CD4-positive, alpha-beta T cell treated with Interleukin-17A for 4 hours (primary cell): ENCODE data around the gene TMEM132D.
"Not testable (repeated sequence)": the region's sequence is repeated elsewhere in the genome, so short reads cannot be mapped to it uniquely, and the experiment has no call there.

Experiments
- DNase-seq: peaks from one replicate; pipeline ENCODE4 v3.0.0-alpha.2; 2020; ENCODE audit warnings: mixed read lengths

TMEM132D gene

GRCh38 chr12:129570796-129571400, 332.9 kb downstream of the TMEM132D start:
- DNase-seq: no peak

DNA sequence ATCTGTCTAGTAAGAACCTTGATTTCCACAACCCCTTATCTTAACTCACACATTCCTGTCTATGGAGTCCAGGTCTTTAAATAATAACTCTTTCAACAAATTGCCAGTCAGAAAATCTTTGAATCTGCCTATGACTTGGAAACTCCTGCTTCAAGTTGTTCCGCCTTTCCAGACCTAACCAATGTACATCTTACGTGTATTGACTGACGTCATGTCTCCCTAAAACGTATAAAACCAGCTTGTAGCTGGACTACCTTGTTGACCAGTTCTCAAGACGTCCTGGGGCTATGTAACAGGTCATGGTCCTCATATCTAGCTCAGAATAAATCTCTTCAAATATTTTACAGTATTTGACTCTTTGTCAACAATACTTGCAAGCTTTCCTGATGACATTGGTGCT, 337.0 kb downstream of the TMEM132D start:
- no peak for DNase-seq

- DNase-seq: no peak
Measured at GRCh38 chr12:129564768-129565167, 339.1 kb downstream of the TMEM132D start.

DNA sequence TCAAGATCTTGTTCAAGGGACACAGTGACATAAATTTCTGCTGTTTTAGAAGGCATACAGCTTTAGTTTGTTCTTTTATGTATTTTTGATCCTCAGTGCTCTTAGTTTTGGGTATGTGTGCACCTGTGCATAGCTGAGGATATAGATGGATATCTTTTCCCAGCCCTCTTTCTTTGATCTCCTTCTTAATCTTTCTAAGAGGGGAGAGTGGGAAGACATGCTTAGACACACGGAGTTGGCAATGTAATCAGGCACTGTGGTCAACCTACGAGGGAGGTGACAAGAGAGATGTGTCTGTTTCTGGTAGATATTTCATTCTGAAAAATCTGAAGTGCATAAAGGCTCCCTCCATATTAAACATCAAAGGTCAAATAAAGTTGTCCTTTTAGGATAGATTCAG, 340.6 kb downstream of the TMEM132D start:
- DNase-seq: no peak

GRCh38 chr12:129561304-129561703, 342.5 kb downstream of the TMEM132D start:
- DNase-seq: no peak

DNA sequence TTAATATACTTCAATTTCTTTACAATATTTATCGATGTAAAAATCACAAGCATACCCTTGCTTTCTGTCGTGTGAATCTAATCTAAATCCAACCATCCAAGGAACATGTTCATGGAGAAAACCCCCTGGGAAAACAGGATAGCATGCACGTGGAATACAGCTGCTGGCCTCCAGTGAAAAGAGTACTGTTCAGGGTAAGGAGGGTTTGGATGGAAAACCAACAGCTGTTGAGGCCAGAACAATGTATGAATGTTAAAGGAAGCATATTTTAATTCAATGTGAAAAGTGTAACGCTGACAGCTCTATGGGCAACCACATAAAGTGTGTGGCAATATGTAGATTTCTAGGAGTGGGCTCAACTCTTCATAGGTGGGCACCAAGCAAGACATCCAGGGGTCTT, 344.0 kb downstream of the TMEM132D start:
- no peak for DNase-seq

DNA sequence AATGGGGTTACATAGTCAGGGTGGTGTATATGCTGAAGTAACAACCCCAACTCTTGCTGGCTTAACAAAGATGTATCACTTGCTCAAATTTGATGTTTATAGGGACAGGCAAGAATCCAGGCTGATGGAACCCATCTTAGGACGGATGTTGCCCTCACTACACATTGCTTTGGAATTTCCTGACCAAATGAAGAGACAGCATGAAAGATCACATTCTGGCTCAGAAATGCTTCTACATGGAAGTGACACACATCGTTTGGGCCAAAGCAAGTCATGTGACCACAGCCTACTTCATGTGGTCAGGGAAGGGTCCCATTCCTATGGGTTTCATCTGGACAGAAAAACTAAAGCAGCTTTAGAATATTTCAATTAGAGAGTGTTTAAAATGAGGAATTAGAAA, 345.8 kb downstream of the TMEM132D start:
- no peak for DNase-seq

DNA sequence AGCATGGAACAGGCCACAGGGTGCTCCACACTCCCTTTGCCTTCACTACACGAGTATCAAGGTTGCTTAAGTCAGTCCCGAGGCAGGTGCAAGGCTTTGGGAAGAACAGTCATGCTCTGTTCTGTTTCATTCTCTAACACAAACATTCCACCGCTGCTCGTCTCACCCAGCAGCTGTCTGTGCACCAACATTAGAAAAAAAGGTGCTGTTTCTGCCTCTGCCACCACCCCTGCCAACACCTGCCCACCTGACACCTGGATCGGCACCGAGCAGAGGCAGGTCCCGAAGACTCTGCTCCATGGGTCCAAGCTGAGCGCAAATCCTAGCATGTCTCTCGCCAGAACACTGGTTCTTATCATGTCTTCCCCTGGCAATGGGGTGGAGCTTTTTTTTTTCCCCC, 347.7 kb downstream of the TMEM132D start:
- no peak for DNase-seq

DNA sequence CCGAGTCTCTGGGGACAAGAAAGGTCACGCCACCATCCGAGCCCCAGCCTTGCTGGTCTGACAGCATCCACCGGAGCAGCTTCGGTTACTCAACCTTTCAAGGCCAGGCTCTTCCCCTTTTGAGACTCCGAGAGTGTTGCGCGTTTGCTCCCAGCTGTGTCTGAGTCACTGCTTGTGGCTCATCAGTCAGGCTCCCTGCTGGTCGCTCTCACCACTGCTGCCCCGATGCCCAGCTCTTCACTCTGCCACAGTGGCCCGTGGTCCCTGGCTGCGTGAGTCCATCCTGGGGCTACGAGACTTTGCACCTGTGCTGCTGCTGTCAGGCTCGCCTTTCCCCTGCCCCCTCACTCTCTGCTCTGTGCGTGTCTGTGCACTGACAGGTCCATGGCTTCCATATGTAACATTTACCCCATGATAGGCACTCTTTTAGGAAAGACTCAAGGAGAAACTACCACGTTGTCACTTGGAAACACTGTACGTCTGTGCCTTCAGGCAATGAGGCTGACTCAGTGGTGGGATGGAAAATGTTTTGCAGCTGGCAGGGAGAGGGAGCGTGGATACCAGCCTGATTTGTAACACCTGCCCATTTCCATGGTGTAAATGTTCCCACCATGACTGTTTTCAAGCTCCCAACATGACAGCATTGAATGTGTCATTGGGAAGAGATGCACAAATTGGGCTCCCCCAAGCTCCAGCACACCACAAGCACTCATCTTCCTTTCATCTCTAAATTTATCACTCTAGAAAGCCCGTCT, 350.7 kb downstream of the TMEM132D start:
- DNase-seq: no peak

- DNase-seq: no peak
Measured at GRCh38 chr12:129551441-129551840, 352.4 kb downstream of the TMEM132D start.

- DNase-seq: no peak
Measured at GRCh38 chr12:129550353-129550752, 353.5 kb downstream of the TMEM132D start.

DNA sequence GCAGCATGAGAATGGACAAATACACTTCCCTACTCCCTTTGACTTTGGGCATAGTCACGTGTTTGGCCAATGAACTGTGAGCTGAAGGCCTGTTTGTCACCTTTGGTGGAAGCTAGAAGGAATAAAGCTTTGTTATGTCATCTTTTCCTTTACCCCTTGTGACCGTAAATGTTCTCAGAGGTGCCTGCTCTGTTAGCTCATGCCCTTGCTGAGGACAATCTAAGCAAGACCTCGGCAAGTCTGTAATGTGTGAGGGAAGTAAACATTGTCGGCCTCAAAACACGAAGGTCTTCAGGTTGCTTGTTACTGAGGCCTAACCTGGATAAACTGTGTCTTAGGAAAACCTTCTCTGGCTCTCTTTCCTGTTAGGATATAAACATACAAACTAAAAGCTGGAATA, 354.2 kb downstream of the TMEM132D start:
- no peak for DNase-seq

- not testable (repeated sequence) for DNase-seq
Measured at GRCh38 chr12:129549020-129549419, 354.8 kb downstream of the TMEM132D start.

DNA sequence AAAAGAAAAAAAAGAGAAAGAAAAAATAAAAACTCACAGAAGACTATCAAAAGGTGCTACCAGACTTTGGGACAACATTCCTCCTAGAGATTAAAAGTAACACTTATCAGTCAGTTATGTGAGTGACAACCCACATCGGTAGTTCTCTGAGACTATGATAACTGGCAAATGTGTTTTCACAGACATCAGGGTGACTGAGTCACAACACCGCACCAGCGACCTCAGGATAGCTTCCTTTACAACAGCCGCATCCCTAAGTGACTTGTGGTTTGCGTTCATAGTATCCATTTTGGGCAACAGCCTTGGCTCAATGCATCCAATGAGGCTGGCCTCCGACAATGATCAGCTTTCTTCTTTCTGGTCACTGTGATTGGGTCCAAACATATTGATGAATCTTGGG, 359.1 kb downstream of the TMEM132D start:
- DNase-seq: no peak

GRCh38 chr12:129540954-129541353, 362.9 kb downstream of the TMEM132D start:
- no peak for DNase-seq

DNA sequence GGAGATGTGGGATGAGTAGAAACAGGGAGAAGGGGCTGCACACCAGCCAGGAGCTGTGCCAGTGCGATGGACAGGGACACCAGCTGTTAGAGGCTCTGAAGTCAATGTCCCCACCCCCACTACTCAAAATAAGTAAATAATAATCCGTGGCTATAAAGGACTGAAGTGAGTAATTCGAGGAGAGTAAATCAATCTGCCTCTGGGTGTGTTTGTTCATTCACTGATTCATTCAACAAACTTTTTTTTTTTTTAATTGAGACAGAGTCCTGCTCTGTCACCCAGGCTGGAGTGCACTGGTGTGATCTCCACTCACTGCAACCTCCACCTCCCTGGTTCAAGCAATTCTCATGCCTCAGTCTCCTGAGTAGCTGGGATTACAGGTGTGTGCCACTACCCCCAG, 363.6 kb downstream of the TMEM132D start:
- DNase-seq: no peak

DNA sequence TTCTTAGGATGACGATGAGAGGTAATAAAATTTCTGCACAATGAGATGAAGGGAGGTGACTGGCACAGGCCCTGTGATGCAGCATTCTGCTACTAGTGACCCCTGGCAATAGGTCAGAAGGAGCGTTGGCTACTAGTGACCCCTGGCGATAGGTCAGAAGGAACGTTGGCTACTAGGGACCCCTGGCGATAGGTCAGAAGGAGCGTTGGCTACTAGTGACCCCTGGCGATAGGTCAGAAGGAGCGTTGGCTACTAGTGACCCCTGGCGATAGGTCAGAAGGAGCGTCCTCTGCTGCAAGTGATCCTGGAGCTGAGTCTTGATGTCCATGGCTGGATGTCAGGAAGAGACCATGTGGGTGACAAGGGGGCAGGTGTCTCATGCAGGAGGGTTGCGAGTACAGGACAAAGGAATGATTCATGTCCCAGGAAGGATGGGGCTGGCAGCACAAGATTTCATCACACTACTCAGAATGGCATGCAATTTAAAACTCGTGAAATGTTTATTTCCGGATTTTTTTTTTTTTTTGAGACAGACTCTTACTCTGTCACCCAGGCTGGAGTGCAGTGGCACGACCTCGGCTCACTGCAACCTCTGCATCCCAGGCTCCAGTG, 365.0 kb downstream of the TMEM132D start:
- DNase-seq: not testable (repeated sequence)

DNA sequence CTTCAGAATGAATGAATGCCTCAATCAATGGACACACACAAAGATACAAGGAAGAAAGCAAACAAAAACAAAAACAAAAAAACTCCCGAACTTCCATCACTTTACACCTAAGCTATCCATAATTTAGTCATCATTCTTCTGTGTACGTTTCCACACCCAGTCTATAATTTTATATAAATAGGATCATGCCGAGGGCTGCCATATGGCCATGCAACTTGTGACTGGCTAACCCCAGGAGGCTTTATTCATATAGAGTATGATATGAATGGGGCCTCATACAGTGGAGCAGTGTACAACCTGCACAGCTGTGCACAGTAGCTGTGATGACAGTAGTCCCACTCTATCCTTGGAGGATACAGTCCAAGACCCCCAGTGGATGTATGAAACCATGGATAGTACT, 365.7 kb downstream of the TMEM132D start:
- DNase-seq: no peak

GRCh38 chr12:129534966-129535750, 368.7 kb downstream of the TMEM132D start:
- no peak for DNase-seq

GRCh38 chr12:129532707-129533499, 370.9 kb downstream of the TMEM132D start:
- no peak for DNase-seq

DNA sequence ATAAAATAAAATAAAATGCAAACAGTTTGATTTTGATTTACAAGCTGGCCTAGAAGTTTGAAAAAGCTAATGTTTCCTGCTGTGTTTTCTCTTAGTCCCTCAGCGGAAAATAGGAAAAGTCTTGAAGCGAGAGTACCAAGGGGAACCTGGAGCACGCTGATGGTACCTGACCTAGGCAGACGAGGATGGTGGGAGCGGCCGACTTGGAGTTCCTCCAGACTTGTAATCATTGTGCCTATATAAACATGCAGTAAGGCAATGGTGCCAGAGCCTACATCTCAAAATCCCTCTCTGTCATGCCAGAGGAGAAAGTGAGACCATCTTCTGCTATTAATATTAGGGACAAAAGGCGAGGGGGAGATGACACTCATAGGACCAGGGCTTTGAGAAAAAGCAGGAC, 371.7 kb downstream of the TMEM132D start:
- no peak for DNase-seq

GRCh38 chr12:129530984-129531383, 372.8 kb downstream of the TMEM132D start:
- DNase-seq: no peak

- DNase-seq: no peak
Measured at GRCh38 chr12:129530517-129530916, 373.3 kb downstream of the TMEM132D start.
